AG04450 (cell line): ENCODE data around the gene VRTN. TPM values are rescaled to one million over a fixed set of nuclear protein-coding genes. Genes with fewer than 3 reads are reported as not detected.
"Not testable (repeated sequence)": the region's sequence is repeated elsewhere in the genome, so short reads cannot be mapped to it uniquely, and the experiment has no call there.

Experiments
- CTCF ChIA-PET: fragments of 300-600, 350-600 bp; formaldehyde crosslinking; extraction: SDS; loops from one replicate; lab custom pipeline; 2022; ENCODE audit warnings: antibody characterized with exemption, inconsistent platforms; lab: Charles Lee
- POLR2A ChIA-PET: fragments of 350-600 bp; formaldehyde crosslinking; extraction: SDS; loops from one replicate; lab custom pipeline; 2021; ENCODE audit warnings: antibody characterized with exemption, inconsistent platforms; lab: Yijun Ruan, JAX
- DNase-seq: peaks from one replicate; pipeline ENCODE4 v3.0.0-alpha.2; 2011; ENCODE audit warnings: low read depth, low spot score
- H3K27ac ChIP-seq: one replicate; pipeline ENCODE4 v1.5.1; 2012; ENCODE audit warnings: low read depth, low read length, control low read depth
- H3K27me3 ChIP-seq: one replicate; pipeline ENCODE4 v1.6.0; 2012; ENCODE audit warnings: low read length; ENCODE audit not compliant: control insufficient read depth, insufficient read depth
- H3K4me3 ChIP-seq: 2 replicates; pipeline ENCODE4 v1.5.1; 2011; ENCODE audit warnings: mild to moderate bottlenecking, low read depth, low read length, control low read depth
- H3K9me3 ChIP-seq: 2 replicates; pipeline ENCODE4 v1.5.1; 2012; ENCODE audit warnings: low read length; ENCODE audit not compliant: control insufficient read depth, insufficient read depth
- polyA plus RNA-seq: library from polyadenylated mRNA; depleted of rRNA; stranded (reverse); fragments of >200 nt; gene quantifications from 2 replicates; pipeline ENCODE4 v1.2.3, GENCODE V29; 2011
- TF ChIP-seq, protein P1 (sequence below): IDR thresholded peaks from 2 replicates; pipeline ENCODE4 v1.5.1; 2011; ENCODE audit warnings: low read depth, low read length, control low read depth, inconsistent platforms

Gene VRTN
- polyA plus RNA-seq, 1 experiment, result not detected

DNA sequence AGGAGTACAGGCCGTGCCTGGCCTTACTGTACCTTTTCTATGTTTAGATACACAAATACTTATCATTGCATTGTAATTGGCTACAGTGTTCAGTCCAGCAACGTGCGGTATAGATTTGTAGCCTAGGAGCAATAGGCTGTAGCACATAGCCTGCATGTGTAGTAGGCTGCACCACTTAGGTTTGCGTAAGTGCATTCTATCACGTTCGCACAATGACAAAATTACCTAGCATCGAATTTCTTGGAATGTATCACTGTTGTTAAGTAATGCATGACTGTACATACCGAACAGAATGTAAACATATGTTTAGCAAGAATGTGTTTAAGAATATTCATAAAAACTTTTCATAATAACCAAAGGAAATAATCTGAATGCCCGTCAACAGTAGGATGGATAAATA, 31.9 kb downstream of the VRTN start:
- POLR2A ChIA-PET, result interaction anchor here (0.8 kb wide), 1 partner anchor 44 kb away, joined by 5 read pairs; no protein-coding TSS in a partner anchor
- no peaks in the 10 kb centered on the region; the same call in 1 of the 2 replicates for H3K9me3 ChIP-seq
- TF ChIP-seq, protein P1, sequence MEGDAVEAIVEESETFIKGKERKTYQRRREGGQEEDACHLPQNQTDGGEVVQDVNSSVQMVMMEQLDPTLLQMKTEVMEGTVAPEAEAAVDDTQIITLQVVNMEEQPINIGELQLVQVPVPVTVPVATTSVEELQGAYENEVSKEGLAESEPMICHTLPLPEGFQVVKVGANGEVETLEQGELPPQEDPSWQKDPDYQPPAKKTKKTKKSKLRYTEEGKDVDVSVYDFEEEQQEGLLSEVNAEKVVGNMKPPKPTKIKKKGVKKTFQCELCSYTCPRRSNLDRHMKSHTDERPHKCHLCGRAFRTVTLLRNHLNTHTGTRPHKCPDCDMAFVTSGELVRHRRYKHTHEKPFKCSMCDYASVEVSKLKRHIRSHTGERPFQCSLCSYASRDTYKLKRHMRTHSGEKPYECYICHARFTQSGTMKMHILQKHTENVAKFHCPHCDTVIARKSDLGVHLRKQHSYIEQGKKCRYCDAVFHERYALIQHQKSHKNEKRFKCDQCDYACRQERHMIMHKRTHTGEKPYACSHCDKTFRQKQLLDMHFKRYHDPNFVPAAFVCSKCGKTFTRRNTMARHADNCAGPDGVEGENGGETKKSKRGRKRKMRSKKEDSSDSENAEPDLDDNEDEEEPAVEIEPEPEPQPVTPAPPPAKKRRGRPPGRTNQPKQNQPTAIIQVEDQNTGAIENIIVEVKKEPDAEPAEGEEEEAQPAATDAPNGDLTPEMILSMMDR, result no peak
- H3K4me3 ChIP-seq, result no peak overlapping the region
- no peak for DNase-seq
- no peak overlapping the region for H3K27ac ChIP-seq
- peaks cover 10% of the 10 kb centered on the region for H3K27me3 ChIP-seq
- CTCF ChIA-PET, result no interaction called here

DNA sequence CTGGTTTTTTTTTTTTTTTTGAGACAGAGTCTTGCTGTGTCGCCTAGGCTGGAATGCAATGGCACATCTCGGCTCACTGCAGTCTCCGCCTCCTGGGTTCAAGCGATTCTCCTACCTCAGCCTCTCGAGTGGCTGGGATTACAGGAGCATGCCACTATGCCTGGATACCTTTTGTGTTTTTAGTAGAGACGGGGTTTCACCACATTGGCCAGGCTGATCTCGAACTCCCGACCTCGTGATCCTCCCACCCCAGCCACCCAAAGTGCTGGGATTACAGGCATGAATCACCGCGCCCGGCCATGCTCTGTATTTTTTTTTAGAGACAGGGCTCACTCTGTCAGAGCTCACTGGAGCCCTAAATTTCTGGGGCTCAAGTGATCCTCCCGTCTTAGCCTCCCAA, 32.6 kb downstream of the VRTN start:
- Histone ChIP-seq H3K27me3 (peaks cover 7% of the 10 kb centered on the region), H3K9me3 (no peaks in the 10 kb centered on the region; the same call in 1 of the 2 replicates), H3K27ac (no peak overlapping the region), H3K4me3 (no peak overlapping the region)
- ChIA-PET POLR2A (interaction anchor here (0.8 kb wide), 1 partner anchor 45 kb away, joined by 5 read pairs; no protein-coding TSS in a partner anchor), CTCF (no interaction called here)
- TF ChIP-seq, protein P1, result no peak
- no peak for DNase-seq

DNA sequence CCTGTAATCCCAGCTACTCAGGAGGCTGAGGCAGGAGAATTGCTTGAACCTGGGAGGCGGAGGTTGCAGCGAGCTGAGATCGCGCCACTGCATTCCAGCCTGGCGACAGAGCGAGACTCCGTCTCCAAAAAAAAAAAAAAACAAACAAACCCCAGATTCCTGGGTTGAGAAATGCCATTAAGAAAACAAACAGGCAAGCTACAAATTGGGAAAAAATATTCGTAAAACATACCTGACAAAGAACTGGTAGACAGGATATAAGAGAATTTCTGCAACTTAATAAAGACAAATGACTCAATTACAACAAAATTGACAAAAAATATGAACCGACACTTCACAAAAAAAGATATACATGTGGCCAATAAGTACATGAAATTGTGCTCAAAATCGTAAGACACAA, 33.3 kb downstream of the VRTN start:
- DNase-seq, H3K27me3 ChIP-seq, H3K27ac ChIP-seq, POLR2A ChIA-PET, H3K4me3 ChIP-seq, H3K9me3 ChIP-seq: not testable (repeated sequence)
- CTCF ChIA-PET, result interaction anchor here (0.7 kb wide), 1 partner anchor 41 kb away, joined by 4 read pairs; no protein-coding TSS in a partner anchor

DNA sequence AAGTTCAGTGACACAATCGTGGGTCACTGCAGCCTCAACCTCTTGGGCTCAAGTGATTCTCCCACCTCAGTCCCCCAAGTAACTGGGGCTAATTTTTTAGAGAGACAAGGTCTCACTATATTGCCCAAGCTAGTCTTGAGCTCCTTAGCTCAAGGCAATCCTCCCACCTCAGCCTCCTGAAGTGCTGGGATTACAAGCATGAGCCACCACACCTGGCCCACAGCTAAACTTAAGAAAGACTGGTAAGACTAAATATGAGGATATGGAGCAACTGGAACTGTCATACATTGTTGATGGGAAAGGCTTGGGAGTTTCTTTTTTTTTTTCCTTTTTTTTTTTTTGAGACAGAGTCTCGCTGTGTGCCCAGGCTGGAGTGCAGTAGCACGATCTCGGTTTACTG, 34.0 kb downstream of the VRTN start:
- ChIA-PET POLR2A (no interaction called here), CTCF (interaction anchor here (0.6 kb wide), 1 partner anchor 315 kb away, joined by 3 read pairs; no protein-coding TSS in a partner anchor)

GRCh38 chr14:74389980-74390379, 41.7 kb downstream of the VRTN start:
- Histone ChIP-seq H3K27me3 (peaks cover 37% of the 10 kb centered on the region), H3K27ac (no peak overlapping the region), H3K4me3 (no peak overlapping the region), H3K9me3 (no peaks in the 10 kb centered on the region)
- POLR2A ChIA-PET, result no interaction called here
- DNase-seq, result no peak
- CTCF ChIA-PET, result no interaction called here
- TF ChIP-seq, protein P1, result no peak

More for the DNA sequence above, 34.0 kb downstream of the VRTN start:
- no peak overlapping the region for H3K27ac ChIP-seq
- no peaks in the 10 kb centered on the region; the same call in 1 of the 2 replicates for H3K9me3 ChIP-seq
- TF ChIP-seq, protein P1, result no peak
- DNase-seq, result no peak
- H3K27me3 ChIP-seq, result peaks cover 14% of the 10 kb centered on the region
- no peak overlapping the region for H3K4me3 ChIP-seq

DNA sequence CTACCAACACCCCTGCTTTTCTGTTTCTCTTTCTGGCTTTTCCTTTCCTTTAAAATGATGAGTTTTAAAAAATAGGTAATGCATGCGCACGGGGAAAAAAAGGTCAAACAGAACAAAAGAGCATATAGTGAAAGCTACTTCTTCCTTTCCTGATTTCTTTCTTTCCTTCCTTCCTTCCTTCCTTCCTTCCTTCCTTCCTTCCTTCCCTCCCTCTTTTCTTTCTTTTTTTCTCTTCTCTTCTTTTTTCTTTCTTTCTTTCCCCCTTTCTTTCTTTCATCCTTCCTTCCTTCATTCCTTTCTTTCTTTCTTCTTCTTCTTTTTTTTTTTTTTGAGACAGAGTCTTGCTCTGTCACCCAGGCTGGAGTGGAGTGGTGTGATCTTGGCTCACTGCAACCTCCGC, 42.2 kb downstream of the VRTN start:
- H3K27ac ChIP-seq, DNase-seq, H3K9me3 ChIP-seq, H3K4me3 ChIP-seq, CTCF ChIA-PET, POLR2A ChIA-PET: not testable (repeated sequence)
- peaks cover 41% of the 10 kb centered on the region for H3K27me3 ChIP-seq
